Esophagus muscularis mucosa (tissue), 4 donors: ENCODE data around the gene TMEM59. TPM values are rescaled to one million over a fixed set of nuclear protein-coding genes. Genes with fewer than 3 reads are reported as not detected.
A peak's percentile ranks its signal among the peaks of the same experiment; 100 is the strongest.
"Not testable (repeated sequence)": the region's sequence is repeated elsewhere in the genome, so short reads cannot be mapped to it uniquely, and the experiment has no call there.

Experiments
- DNase-seq: peaks from one replicate; pipeline ENCODE4 v3.0.0-alpha.2; 2017; ENCODE audit errors: extremely low spot score
- H3K27ac ChIP-seq, 4 donors: fragments of 200-600 bp; sonication (generic); replicated peaks in 1 of 4; 1 replicate in 3 of 4; 2 replicates in 1 of 4; pipeline ENCODE4 v1.5.1; 2016 to 2019; ENCODE audit warnings: mild to moderate bottlenecking in 1 of 4
- H3K27me3 ChIP-seq, 4 donors: fragments of 200-600 bp; sonication (generic); one replicate each; pipeline versions ENCODE4 v1.5.1 to v1.6.0; 2016 to 2019
- H3K36me3 ChIP-seq, 4 donors: fragments of 200-600 bp; sonication (generic); one replicate each; pipeline ENCODE4 v1.5.1; 2016 to 2019
- H3K4me1 ChIP-seq, 4 donors: fragments of 200-600 bp; sonication (generic); one replicate each; pipeline ENCODE4 v1.5.1; 2016 to 2019
- H3K4me3 ChIP-seq, 4 donors: fragments of 200-600 bp; sonication (generic); 1 replicate in 2 of 4; 2 replicates in 2 of 4; pipeline ENCODE4 v1.5.1; 2016 to 2019; ENCODE audit warnings: mild to moderate bottlenecking in 4 of 4, moderate library complexity in 1 of 4
- H3K9me3 ChIP-seq, 4 donors: fragments of 200-600 bp; sonication (generic); 1 replicate in 3 of 4; 2 replicates in 1 of 4; pipeline ENCODE4 v1.5.1; 2016 to 2019
- CTCF ChIP-seq, 3 experiments: fragments of 200-600 bp in 2 of 3; fragments of 450-650 bp in 1 of 3; sonication (generic) in 2 of 3; IDR thresholded peaks; one replicate each; pipeline ENCODE4 v1.5.1; 2017 to 2019; ENCODE audit warnings: antibody characterized with exemption in 3 of 3, mild to moderate bottlenecking in 2 of 3, moderate library complexity in 1 of 3
- EP300 ChIP-seq: sonication (generic); formaldehyde crosslinking; IDR thresholded peaks from one replicate; pipeline ENCODE4 v1.6.1; 2017; ENCODE audit warnings: antibody characterized with exemption
- POLR2A ChIP-seq: fragments of 450-650 bp; IDR thresholded peaks from one replicate; pipeline ENCODE4 v1.6.1; 2017; ENCODE audit warnings: antibody characterized with exemption, moderate library complexity, mild to moderate bottlenecking, low read depth
- POLR2AphosphoS5 ChIP-seq, 2 donors: sonication (generic); formaldehyde crosslinking; IDR thresholded peaks; one replicate each; pipeline ENCODE4 v1.6.1; 2017; ENCODE audit warnings: antibody characterized with exemption in 2 of 2
- WGBS: methylation state at CpG from one replicate; pipeline ENCODE4 v1.1.5; 2018; 5-methylcytosine and 5-hydroxymethylcytosine counted together
- intact Hi-C: fragments of 100-400 bp; cut with DNase I; formaldehyde crosslinking; loops from one replicate; pipeline ENCODE4 v1.15.1; 2023
- total RNA-seq, 4 donors: library from RNA; depleted of rRNA; stranded (reverse); fragments of >200 nt; gene quantifications; one replicate each; pipeline versions ENCODE4 v1.1.0 to v1.2.1, GENCODE V29; 2016

The TMEM59 gene
- total RNA-seq, 4 donors from 2014 or later, result 238 to 334 (median 288) TPM

GRCh38 chr1:54095546-54096226, 42.7 kb upstream of the TMEM59 start:
- Histone ChIP-seq H3K27ac (peak overlapping the region in 2 of 4 donors; percentile 22 to 26), H3K27me3 (no peaks in the 10 kb centered on the region), H3K4me3 (no peak overlapping the region), H3K4me1 (peaks cover 0 to 6% (median 2%) of the 10 kb centered on the region in 4 donors), H3K36me3 (peaks cover 7 to 16% (median 10%) of the 10 kb centered on the region in 4 donors), H3K9me3 (no peaks in the 10 kb centered on the region)
- intact Hi-C loops, result no loop called here
- 71% methylated on average over 8 of the region's 8 CpGs for WGBS
- no peak for DNase-seq
- TF ChIP-seq POLR2AphosphoS5 (IDR thresholded peaks at IDR 0.05) (peak in 1 of 2 donors; percentile 29), EP300 (no peak), CTCF (IDR thresholded peaks at IDR 0.05) (no peak)

- H3K4me3 ChIP-seq, H3K27me3 ChIP-seq, H3K27ac ChIP-seq, intact Hi-C loops, H3K9me3 ChIP-seq, H3K4me1 ChIP-seq: not testable (repeated sequence)
- H3K36me3 ChIP-seq, result peaks cover 7 to 16% (median 11%) of the 10 kb centered on the region in 4 donors
- WGBS, result 73% methylated on average over 1 of the region's 1 CpG
- DNase-seq, result peak; percentile 42
These were observed 41.7 kb upstream of the TMEM59 start for GRCh38 chr1:54094730-54095105.

DNA sequence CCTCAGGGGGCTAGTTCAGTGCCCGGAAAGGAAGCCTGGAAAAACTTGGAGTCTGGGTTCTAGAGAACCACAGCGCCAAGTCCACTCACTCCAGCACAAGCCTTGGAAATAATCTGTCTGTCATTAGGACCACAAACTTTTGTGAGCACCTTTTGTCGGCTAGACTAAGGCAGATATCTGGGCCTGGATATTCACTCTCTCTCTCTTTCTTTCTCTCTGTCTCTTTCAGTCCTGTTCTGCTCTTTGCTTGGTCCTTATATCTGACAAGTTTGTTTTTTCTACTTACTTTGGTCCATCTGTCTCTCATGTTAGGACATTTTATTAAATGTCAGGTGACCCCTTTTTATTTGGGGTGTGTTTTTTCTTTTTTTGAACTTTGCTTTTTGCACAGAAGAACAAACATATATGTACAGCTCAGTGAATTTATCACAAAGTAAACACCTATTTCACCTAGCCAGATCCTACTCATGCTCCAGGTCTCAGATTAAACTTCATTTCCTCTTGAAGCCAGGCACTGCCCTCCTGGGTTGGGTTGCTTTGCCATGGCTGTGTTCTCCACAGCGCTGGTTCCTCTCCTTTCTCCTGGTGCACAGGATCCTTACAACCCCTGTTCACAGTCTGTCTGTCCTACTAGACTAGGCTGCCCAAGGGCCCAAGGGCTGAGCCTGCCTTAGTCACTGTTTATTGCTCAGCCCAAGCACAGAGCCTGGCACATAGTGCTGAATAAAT, 41.2 kb upstream of the TMEM59 start:
- Histone ChIP-seq H3K9me3 (no peaks in the 10 kb centered on the region), H3K4me1 (peaks cover 0 to 6% (median 2%) of the 10 kb centered on the region in 4 donors), H3K4me3 (no peak overlapping the region), H3K36me3 (peaks cover 7 to 17% (median 12%) of the 10 kb centered on the region in 4 donors), H3K27ac (no peak overlapping the region), H3K27me3 (no peaks in the 10 kb centered on the region)
- peak; percentile 85 for DNase-seq
- TF ChIP-seq POLR2A (no peak), EP300 (no peak), POLR2AphosphoS5 (IDR thresholded peaks at IDR 0.05) (no peak), CTCF (IDR thresholded peaks at IDR 0.05) (no peak)
- intact Hi-C loops, result no loop called here
- WGBS, result 84% methylated on average over 4 of the region's 4 CpGs

- Histone ChIP-seq H3K4me1 (peaks cover 0 to 6% (median 2%) of the 10 kb centered on the region in 4 donors), H3K4me3 (no peak overlapping the region), H3K27ac (no peak overlapping the region), H3K36me3 (peaks cover 4 to 13% (median 4%) of the 10 kb centered on the region in 4 donors), H3K9me3 (no peaks in the 10 kb centered on the region), H3K27me3 (no peaks in the 10 kb centered on the region)
- WGBS, result 87% methylated on average over 3 of the region's 3 CpGs
- DNase-seq, result no peak
- intact Hi-C loops, result no loop called here
- TF ChIP-seq CTCF (IDR thresholded peaks at IDR 0.05) (no peak), POLR2A (no peak), EP300 (no peak), POLR2AphosphoS5 (IDR thresholded peaks at IDR 0.05) (no peak)
These were observed 38.7 kb upstream of the TMEM59 start for GRCh38 chr1:54091666-54092065.

- intact Hi-C loops, result no loop called here
- H3K36me3 ChIP-seq, result peaks cover 0 to 11% (median 0%) of the 10 kb centered on the region in 4 donors
- H3K27ac ChIP-seq, result no peak overlapping the region
- no peak for DNase-seq
- H3K4me1 ChIP-seq, result no peaks in the 10 kb centered on the region
- H3K4me3 ChIP-seq, result no peak overlapping the region
- 91% methylated on average over 5 of the region's 5 CpGs for WGBS
- H3K27me3 ChIP-seq, result no peaks in the 10 kb centered on the region
- TF ChIP-seq EP300 (no peak), POLR2AphosphoS5 (IDR thresholded peaks at IDR 0.05) (no peak), POLR2A (no peak), CTCF (IDR thresholded peaks at IDR 0.05) (no peak)
- H3K9me3 ChIP-seq, result no peaks in the 10 kb centered on the region
These were observed 35.4 kb upstream of the TMEM59 start for GRCh38 chr1:54088385-54088784.
